Measurements from ENCODE around the gene STK11.

Gene STK11

GRCh38 chr19:1226522-1227303, 21.1 kb downstream of the STK11 start:
- no peak for DNase-seq

DNA sequence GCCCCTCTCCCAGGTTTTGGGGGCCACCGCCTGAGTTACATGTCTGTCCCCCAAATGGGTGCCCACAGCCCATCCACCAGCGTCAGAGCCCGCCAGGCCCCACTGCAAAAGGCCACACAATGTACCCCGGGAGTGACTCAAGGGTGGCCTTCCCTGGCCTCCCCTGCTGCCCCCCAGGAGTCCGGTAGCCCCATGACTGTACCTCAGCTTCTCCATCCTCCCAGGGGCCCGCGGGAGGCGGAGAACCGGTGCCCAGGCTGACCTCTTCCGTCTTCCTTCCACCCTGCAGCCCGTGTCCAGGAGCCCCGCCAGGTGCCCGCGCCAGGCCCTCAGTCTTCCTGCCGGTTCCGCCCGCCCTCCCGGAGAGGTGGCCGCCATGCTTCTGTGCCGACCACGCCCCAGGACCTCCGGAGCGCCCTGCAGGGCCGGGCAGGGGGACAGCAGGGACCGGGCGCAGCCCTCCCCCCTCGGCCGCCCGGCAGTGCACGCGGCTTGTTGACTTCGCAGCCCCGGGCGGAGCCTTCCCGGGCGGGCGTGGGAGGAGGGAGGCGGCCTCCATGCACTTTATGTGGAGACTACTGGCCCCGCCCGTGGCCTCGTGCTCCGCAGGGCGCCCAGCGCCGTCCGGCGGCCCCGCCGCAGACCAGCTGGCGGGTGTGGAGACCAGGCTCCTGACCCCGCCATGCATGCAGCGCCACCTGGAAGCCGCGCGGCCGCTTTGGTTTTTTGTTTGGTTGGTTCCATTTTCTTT, 21.9 kb downstream of the STK11 start:
- no peak for DNase-seq

GRCh38 chr19:1228161-1228957, 22.8 kb downstream of the STK11 start:
- DNase-seq = no peak

GRCh38 chr19:1229056-1229923, 23.7 kb downstream of the STK11 start:
- no peak for DNase-seq

- DNase-seq = no peak
Measured at GRCh38 chr19:1229924-1230782, 24.6 kb downstream of the STK11 start.

- no peak for DNase-seq
Measured at GRCh38 chr19:1230783-1231489, 25.4 kb downstream of the STK11 start.

- no peak for DNase-seq
Measured at GRCh38 chr19:1231729-1232637, 26.4 kb downstream of the STK11 start.

- DNase-seq = no peak
Measured at GRCh38 chr19:1232652-1233072, 27.1 kb downstream of the STK11 start.

- no peak for DNase-seq
Measured at GRCh38 chr19:1233115-1233667, 27.6 kb downstream of the STK11 start.

- no peak for DNase-seq
Measured at GRCh38 chr19:1234051-1234954, 28.7 kb downstream of the STK11 start.

GRCh38 chr19:1234955-1235380, 29.4 kb downstream of the STK11 start:
- no peak for DNase-seq

- DNase-seq = no peak
Measured at GRCh38 chr19:1235625-1236538, 30.3 kb downstream of the STK11 start.

- DNase-seq = no peak
Measured at GRCh38 chr19:1236576-1236975, 31.0 kb downstream of the STK11 start.

DNA sequence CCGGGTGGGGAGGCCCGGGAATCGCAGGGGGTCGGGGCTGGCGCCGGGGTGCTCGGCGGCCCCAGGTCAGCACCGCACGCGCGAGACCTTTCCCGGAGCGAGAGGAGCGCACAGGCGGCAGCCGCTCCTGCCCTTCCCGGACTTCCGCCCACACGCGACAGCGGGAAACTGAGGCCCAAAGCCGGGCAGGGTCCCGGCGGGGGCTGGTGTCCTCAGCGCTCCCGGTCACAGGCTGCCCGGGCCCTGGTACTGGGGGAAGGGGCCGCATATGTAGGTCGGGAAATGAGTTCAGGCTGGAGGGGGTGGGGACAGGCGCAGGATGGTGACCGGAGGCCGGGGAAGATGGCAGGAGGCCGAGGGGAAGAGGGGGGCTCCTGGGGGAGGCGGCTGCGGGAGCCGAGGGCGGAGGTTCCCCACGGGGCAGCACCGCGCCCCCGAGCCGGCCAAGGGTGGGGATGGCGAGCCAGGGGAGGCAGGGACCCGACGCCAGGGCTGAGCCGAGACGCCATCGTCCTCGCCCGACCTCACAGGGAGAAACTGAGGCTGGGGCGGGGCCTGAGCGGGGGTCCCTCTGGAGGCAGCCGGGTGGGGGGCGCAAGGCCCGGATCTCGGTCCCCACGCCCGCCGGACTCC, 31.6 kb downstream of the STK11 start:
- no peak for DNase-seq

DNA sequence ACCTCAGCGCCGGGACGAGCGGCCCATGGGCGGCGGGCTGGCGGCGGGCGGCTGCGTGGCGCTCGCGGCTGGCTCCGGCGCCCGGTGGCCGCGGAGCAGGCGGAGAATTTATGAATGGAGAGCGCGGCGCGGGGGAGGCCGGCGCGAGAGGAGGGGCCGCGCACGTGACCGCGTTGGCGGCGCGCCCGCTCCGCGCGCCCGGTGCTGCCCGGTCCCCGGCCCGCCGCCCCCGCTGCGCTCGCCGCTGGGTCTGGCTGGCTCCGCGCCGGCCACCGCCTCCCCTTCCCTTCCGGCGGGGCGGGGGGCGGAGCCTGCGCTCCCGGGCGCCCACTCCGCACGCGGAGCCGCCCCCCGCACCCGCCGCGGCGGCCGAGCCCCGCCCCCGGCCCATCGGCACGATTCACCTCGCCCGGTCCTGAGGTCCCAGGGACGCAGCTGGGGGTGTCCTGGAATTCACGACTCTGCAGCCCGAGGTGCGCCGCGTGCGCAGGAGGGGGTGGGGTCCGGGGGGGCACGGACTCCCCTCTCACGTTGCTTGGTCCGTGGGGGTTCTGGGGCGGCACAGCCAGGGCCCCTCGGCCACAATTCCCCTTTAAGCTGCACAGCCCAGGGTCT, 32.3 kb downstream of the STK11 start, which contains the start of gene CBARP:
Gene CBARP (minus strand): TSS at position 252 of the 615 bp plus-strand sequence. CDS start 1,905 bp downstream, outside the sequence.
- DNase-seq = no peak
